Stimulated activated CD8-positive, alpha-beta memory T cell treated with anti-CD3 and anti-CD28 coated beads, Interleukin-15, amount 100 ng/mL, for 24 hours (primary cell): ENCODE measurements around the gene CASP2.
"Not testable (repeated sequence)": the region's sequence is repeated elsewhere in the genome, so short reads cannot be mapped to it uniquely, and the experiment has no call there.

Source experiments
- DNase-seq: peaks from one replicate; pipeline ENCODE4 v3.0.0-alpha.2; 2020; ENCODE audit warnings: low read depth

The CASP2 gene

DNA sequence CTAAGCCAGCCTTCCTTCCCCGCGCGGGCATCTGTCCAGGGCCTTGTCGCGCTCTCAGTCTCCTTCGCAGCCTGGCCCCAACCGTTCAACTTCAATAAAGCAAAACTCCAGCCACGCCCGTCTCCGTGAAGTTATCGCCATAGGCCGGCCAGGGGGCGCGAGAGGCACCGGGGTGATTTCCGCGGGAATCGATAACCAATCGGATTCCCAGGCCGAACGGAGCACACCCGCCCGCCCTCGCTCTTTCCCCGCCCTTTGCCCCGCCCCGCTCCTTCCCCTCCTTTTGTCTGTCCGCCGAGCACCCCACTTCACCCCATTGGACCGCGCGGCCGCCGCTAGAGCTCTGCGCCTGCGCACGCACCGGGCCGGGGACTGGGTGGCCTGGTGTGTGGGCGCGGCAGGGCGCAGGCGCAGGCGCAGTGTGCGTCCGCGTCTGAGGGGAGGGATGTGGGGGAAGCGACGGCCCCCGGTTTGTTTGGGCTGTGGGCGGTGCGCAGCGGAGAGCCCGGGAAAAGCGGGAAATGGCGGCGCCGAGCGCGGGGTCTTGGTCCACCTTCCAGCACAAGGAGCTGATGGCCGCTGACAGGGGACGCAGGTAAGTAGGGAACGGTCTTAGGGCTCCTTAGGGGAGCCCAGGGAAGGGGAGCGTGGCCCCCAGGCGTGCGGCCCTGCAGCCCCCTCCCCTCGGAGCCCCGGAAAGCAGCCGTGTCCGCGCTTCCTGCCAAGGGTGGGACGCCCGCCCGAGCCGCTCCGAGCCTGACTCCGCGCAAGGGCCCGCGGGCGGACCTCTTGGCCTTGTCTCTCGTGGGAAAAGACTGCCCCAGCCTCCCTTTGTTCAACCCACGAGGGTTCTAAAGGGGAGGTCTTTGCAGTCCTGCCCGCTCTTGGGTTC, at the start of gene CASP2:
CASP2 (plus strand) TSS at position 417 of the 892 bp plus-strand sequence; CDS start at position 522, 105 bp downstream.
- DNase-seq: peak; percentile 98

DNA sequence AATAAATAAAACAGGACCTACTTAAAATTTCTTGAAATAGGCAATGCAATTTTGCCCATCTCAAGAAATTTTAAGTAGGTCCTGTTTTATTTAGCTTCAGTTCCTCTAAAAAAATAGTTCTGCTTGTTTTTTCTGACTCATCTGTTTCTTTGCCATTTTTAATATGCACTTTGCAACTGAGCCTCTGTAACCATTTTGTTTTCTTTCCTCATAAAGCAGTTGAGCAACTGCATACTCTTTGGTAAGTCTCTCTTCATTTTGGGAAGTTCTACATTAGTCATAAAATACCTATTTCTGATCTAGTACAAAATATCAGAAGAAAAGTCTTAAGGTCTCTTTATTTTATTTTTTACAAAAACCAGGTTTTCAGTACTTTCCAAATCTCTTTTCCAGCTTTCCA, 48.3 kb upstream of the CASP2 start:
- no peak for DNase-seq

DNA sequence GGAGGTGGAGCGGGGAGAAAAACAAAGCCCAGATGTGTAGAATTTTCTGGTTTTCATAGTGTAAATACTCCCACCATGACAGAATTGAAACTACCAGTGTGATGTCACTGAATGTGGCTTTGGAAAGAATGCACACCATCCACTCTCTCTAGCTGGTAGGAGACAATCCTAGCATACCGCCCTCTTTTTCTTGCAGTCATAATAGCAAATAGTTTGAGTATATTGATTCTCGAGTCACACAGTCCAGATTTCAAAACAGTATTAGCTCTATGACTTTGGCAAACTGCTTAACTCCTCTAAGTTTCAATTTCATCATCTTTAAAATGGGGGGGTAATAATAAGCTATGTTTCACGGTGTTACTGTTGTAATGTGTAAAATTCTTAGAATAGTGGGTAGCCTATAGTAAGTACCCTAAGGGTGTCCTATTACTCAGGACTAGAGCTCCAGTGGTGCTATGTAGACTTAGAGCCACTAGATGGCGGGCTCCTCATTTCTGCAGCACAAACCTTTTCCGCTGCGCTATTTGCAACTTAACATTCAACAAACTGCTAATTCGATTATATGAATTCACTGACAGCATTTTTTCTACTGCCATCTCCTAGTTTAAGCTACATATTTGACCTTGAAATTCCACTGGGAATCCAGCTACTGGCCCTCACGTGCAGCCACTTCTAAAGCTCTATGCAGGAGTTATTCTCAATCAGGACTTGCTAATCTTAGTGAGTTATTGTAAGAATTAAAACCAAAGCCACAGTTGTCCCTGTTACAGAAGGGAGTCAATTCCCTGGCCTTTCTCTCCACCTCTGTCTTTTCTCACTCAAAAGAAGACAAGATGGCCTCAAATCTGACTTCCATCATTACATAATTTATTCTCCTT, 47.6 kb upstream of the CASP2 start:
- DNase-seq: no peak

DNA sequence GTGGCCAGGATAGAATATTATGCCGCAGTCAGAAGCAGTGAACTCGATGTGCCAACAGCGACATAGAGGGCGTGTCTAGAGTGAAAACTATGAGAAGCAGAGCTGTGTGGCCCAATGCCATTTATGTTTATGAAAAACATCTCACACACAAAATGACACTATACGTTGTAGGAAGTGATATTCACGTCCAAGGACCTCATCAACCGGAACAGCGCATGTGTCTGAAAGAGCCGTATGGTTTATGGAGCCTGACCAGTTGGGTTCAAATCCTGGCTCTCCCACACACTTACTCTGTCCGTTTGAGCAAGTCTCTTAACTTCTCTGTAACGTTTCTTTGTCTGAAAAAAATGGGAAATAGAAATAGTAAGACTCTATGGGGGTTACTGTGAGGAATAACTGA, 45.8 kb upstream of the CASP2 start:
- no peak for DNase-seq

DNA sequence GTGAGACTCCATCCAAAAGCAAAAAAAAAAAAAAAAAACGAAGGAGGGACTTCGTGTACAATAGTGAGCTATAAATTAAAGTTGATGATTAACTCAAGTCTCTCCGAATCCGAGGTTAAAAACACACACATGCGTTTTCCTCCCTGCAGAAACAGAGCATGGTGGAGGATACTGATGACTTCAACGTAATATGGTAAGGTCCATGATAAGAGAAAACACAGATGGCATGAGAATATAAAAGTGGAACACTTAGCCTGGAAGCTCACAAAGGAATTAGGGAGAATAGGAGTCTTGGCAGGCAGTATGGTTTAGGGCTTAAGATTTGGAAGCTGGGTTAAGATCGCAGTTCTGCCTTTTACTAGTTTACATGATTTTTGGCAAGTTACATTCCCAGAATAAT, 45.0 kb upstream of the CASP2 start:
- DNase-seq: no peak

DNA sequence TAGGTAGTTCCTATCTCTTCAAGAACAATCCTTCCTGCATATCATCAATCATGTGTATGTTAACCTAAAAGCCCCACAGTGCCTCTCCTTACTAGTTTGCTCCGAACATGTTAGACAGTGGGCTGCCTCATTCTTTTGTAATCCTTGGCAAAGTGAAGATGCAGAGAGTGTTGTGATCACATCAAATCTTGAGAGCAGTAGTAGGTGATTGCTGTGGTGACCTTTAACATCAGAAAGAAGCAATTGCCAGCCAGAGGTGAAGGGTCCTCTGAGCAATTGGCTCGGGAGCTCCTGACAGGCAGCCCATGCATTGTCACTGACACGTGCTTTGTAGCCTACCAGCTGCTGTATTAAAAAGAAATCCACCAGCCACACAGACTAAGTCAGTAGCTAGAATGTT, 44.5 kb upstream of the CASP2 start:
- no peak for DNase-seq

DNA sequence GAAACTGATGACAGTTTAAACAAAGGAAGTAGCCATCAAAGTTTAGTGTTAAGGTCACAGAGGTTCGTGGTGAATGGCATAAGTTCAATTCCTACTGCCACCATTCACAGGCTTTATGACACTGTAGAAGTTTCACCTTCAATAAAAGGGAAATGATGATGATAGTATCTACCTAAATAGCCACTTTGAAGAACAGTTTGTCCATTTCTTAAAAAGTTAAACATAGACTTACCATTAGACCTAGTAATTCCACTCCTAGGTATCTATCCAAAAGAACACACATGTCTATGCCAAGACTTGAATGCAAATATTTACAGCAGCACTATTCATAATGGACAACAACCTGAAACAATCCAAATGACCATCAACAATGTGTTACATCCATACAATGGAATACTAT, 43.8 kb upstream of the CASP2 start:
- DNase-seq: no peak

DNA sequence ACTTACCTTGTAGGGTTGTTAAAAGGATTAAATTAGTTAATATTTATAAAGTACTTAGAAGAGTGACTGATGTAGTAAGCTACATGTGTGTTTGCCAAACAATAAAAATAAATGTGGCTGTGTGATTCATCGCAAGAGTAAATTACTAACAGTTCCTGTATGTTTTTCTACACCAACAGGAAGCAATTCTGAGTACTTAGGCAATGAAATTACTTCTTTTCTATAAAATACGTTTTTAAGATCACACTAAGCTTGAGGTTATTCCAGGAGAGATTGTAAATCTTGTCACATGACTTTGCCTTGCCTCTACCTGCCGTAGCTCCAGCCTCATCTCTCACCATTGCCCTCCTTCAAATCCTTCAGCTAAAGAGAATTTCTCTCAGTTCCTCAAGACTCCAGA, 43.0 kb upstream of the CASP2 start:
- no peak for DNase-seq

DNA sequence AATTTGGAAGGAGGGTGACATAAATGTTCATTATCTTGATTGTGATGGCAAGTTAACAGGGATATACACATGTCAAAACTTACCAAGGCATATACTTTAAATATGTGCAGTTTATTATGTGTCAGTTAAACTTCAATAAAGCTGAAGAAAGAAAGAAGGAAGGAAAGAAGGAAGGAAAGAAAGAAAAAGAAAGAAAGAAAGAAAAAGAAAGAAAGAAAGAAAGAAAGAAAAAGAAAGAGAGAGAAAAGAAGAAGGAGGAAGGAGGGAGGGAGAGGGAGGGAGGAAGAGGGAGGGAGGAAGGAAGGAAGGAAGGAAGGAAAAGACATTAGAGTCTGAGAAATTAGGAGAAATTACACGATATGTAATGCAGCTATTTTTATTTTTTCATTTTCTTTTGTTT, 40.8 kb upstream of the CASP2 start:
- DNase-seq: no peak

DNA sequence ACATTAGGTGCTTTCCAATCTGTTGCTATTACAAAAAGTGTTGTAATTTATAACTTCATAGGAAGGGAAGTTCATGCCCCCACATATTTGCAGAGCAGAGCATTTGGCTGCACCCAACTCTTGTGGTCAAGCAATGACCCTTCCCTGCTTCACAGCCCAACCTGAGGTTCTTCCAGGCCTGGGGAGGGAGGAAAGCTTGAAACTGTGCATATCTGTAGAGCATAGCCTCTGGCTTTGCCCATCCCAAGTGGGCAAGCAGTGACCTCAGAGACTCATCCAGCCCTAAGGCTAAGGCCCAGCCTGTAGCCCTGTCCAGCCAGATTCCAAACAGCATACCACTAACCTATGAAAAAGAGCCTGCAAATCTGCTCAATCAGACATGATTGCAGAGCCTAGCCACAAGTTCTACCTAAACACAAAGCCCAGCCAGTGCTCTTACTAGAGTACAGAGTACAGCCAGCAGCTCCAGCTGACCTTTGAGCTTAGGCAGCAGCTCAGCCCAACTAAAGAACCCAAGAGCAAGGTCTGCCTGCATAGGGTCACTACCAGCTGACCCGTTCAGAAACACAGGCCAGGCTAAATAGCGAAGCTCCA, 39.3 kb upstream of the CASP2 start:
- DNase-seq: no peak

DNA sequence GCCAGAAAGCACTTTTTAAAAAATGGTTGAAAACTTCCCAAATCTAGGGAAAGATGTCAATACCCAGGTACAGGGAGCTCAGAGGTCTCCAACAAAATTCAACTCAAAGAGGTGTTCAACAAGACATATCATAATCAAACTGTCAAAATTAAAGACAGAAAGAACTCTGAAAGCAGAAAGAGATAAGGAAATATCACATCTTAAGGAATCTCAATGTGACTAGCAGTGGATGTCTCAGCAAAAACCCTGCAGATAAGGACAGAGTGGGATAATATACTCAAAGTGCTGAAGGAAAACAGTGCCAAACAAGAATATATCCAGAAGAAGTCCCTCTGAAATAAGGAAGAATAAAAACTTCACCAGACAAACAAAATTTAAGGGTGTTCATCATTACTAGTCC, 38.0 kb upstream of the CASP2 start:
- DNase-seq: no peak

DNA sequence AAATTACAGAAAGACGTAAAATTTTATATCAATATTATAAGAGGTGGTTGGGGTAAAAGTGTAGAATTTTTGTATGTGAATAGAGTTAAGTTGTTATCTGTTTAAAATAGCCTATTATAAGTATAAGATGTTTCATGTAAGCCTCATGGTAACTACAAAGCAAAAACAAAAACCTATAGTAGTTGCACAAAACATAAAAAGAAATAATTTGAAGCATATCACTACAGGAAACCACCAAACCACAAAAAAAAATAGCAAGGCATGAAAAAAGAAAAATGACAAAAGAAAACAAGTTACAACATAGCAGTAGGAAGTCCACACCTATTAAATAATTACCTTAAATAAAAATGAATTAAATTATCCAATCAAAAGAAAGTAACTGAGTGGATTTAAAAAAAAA, 37.3 kb upstream of the CASP2 start:
- no peak for DNase-seq

DNA sequence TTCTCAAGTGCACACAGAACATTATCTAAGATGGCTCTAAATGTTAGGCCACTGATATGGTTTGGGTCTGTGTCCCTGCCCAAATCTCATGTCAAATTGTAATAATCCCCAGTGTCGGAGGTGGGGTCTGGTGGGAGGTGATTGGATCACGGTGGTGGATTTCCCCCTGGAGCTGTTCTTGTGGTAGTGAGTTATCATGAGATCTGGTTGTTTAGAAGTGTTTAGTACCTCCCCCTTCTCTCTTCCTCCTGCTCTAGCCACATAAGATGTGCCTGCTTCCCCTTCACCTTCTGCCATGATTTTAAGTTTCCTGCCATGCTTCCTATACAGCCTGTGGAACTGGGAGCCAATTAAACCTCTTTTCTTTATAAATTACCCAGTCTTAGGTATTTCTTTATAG, 36.1 kb upstream of the CASP2 start:
- no peak for DNase-seq

DNA sequence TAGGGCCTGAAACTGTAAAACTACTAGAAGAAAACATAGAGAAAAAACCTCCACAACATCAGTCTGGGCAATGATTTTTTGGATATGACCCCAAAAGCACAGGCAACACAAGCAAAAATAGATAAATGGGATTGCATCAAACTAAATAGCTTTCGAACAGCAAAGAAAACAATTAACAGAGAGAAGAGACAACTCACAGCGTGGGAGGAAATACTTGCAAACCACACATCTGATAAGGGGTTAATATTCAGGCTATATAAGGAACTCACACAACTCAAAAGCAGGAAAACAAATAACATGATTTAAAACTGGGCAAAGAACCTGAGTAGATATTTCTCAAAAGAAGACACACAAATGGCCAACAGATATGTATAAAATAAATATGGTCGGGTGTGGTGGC, 32.6 kb upstream of the CASP2 start:
- no peak for DNase-seq

DNA sequence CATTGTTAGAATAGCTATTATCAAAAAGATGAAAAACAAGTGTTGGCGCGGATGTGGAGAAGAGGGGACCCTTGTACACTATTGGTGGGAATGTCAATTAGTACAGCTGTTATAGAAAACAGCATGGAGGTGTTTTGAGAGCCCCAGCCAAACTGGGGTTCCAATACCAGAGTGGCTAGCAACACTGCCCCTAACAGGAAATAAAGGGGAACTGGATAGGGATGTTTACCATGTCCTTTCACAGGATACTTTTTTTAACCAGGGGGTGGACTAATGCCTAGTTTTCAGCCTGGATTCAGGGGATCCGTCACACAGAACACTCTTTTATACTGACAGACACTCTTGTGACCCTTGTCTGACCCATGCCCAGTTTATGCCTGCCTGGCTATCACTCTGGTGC, 31.8 kb upstream of the CASP2 start:
- no peak for DNase-seq

DNA sequence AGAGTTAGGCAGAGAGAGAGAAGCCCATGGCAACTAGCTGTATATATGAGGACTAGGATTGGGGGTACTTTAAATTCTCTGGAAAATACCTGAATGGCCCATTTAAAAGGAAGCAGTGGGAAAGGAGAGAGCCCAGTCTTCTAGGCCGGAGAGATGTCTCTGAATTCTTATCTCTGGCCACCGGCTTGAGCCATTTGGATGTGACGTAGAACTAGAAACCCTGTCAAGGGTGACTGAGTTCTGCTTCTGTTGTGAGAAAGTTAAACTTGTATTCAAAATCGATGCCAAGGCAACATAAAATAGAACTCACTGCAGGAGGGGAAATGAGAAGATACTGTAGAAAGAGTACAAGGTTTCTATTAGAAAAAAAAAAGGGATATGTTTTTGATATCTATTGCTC, 31.2 kb upstream of the CASP2 start:
- DNase-seq: no peak

DNA sequence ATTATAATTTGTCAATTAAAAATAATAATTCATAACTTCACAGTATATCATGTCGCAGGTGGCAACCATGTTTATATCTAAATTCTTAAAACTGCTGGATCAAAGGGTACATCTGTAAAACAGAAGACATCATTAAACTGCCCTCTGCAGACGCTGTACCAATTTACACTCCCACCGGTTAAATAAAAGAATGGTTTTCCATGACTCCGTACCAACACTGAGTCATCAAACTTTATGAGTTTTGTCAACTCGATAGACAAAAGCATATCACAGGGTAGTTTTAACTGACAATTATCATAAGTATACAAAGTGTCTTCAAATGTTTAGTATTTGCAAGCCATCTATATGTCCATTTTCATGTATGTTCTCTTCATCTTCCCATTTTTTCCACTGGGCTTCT, 30.6 kb upstream of the CASP2 start:
- no peak for DNase-seq

DNA sequence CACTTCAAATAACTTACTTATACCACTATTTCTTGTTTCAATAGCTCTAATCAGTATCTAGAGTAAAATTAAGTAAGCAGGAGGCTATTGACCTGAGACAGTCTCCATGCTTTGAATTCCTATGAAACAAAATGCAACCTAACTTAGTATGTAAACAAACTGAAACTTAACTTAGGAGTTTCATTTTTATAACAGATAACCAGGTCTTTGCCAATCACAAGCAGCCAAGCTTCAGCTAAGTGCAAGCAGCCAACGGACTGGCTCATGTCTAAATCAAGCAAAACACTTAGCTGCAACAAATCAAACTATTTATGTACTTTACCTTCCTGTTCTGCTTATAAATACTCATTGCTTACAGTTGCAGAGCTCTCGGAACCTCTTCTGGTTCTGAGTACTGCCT, 29.3 kb upstream of the CASP2 start:
- no peak for DNase-seq

DNA sequence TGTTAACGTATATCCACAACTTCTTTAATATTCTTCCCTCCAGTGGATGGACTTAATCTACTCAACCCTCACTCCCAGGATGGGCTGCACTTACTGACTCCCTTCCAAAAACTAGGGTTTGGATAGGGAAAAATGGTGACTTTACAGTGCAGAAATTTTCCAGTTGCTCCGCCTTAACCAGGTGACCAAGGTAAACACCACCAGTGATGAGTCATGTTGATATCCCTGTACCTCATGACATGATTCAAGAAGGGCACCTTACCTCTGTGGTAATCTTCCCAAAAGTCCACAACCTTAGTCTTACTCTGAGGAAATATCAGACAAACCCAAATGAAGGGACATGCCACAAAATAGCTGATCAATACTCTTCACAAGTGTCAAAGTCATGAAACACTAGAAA, 28.4 kb upstream of the CASP2 start:
- DNase-seq: no peak

DNA sequence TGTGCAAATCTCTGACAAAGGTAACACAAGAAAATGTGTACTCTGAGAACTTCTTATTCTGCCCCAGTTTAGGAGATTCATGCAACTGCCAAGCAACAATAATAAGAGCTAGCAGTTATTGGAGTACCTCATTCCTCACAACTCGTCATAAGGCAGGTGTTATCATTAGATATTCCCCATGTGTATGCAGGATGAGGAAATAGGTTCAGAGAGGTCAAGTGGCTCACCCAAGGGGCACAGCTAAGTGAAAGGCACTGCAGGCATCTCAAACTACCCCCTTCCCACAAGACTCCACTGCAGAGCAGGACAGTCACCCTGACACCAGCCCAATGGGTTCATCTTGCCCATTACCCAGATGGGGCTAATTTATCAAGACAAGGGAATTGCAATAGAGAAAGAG, 26.2 kb upstream of the CASP2 start:
- no peak for DNase-seq

DNA sequence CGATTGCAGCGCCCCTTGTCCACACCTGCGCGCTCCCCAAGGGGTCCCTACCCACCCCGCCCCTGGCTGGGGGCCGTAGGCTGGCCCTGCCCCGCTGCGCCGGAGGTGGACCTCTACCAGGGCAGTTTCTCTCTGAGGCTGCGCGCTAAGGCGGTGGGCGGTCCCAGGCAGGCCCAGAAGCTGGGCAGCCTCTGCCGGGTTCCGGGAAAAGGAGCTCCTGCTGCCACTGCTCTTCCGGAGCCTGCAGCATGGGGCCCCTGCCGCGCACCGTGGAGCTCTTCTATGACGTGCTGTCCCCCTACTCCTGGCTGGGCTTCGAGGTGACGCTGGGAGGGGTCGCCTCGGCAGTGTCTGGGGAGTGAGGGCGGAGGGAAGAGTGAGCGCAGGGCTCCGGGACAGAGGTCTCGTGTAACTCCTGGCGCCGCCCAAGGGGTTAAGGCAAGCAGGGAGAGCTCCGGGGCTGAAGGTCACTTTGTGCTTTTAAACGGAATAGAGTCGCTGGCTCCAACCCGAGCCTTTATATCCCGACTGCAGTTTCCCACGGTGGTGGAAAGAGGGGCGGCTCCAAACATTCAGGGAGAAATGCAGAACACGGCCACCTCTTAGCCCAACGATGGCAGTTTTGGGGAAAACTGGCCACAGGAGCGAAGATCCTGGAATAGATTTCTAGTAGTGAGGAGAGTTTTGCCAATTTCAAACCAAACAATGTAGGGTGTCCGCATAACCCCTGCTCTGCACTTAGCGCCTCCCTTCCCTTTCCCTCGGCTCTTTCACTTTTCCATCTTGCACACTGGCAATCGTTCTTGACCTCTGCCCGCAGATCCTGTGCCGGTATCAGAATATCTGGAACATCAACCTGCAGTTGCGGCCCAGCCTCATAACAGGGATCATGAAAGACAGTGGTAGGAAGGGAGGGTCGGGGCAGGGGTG, 24.6 kb upstream of the CASP2 start, which contains the start of gene GSTK1:
GSTK1 (plus strand) TSS at position 176 of the 930 bp plus-strand sequence; CDS start at position 249, 73 bp downstream.
- peak; percentile 49 for DNase-seq

DNA sequence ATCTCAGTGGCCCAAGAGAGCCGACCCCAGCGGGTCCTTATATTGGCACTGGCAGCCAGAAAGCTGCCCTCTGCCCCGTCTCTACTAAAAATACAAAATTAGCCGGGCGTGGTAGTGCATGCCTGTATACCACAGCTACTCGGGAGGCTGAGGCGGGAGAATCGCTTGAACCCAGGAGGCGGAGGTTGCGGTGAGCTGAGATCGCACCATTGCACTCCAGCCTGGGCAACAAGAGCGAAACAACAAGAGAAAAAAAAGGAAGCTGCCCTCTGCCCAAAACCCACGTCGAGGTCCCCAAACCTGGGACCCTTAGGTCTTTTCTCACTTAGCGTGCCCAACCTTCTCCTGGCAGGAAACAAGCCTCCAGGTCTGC, 24.0 kb upstream of the CASP2 start:
- not testable (repeated sequence) for DNase-seq
